ENCODE results near the gene MYCBPAP. TPM values are rescaled to one million over a fixed set of nuclear protein-coding genes. Genes with fewer than 3 reads are reported as not detected.

Gene MYCBPAP
- total RNA-seq, 1 experiment from 2014 or later = not detected

DNA sequence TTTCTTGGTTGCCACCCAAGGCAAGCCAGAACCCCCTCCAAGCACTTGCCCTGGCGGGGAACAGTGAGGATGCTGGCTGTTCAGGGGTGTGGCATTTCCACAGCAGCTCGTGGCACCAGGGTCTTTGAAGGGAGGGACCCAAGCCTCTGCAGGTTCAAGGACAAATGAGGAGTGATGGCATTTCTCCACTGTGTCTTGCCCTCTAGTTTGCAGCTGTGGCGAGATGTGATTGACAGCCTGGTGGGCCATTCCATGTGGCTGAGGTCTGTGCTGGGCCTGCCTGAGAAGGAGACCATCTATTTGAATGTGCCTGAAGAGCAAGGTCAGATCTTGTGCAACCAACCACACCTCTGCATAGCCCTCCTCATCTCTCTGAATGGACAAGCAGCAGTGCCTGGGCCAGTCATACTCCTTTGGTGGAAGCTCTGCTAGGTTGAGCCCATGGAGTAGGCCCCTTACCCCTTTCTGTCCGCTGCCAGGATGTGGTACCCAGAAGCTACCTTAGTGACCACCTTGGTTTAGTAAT, 19.8 kb downstream of the MYCBPAP start:
- intact Hi-C loops (cut with micrococcal nuclease) = no loop called here
- Histone ChIP-seq H3K36me3 (ENCODE audit: control insufficient read depth in 1 of 2, insufficient read depth in 2 of 2, low read length in 2 of 2) (no peaks in the 10 kb centered on the region), H3K4me1 (ENCODE audit: control insufficient read depth in 1 of 2, insufficient read depth in 2 of 2, low read length in 2 of 2) (peaks cover 19 to 21% of the 10 kb centered on the region in 2 experiments), H3K4me3 (replicated peaks in 1 of 2; ENCODE audit: low read depth in 1 of 2, low read length in 2 of 2) (no peak overlapping the region), H3K79me2 (ENCODE audit: insufficient read depth, low read length) (no peaks in the 10 kb centered on the region; the same call in 1 of the 2 replicates), H4K20me1 (ENCODE audit: insufficient read depth) (no peaks in the 10 kb centered on the region), H2AFZ (ENCODE audit: low read depth, low read length, poor library complexity, severe bottlenecking) (no peak overlapping the region), H3K27me3 (ENCODE audit: insufficient read depth, low read length) (no peaks in the 10 kb centered on the region), H3K9me2 (ENCODE audit: insufficient read depth) (no peaks in the 10 kb centered on the region), H3K9me3 (ENCODE audit: control insufficient read depth in 1 of 2, insufficient read depth in 1 of 2, low read depth in 1 of 2, low read length in 2 of 2) (no peaks in the 10 kb centered on the region), H3K27ac (ENCODE audit: low read depth, low read length) (no peak overlapping the region), H3K9ac (ENCODE audit: low read length) (no peak overlapping the region), H3K4me2 (ENCODE audit: low read length) (no peak overlapping the region)
- DNase-seq (ENCODE audit: low read depth, low spot score) (no peak), ATAC-seq (no peak)
- ChIA-PET POLR2A (no interaction called here), CTCF (no interaction called here), RAD21 (ENCODE audit: low non-redundant PET in 1 of 2, low total read pairs in 2 of 2, uncharacterized antibody in 2 of 2, unreplicated experiment in 2 of 2) (no interaction called here)
- no TSS peak for BruUV-seq (replicated peaks)
- TF ChIP-seq POLR2AphosphoS5 (IDR thresholded peaks at IDR 0.05; ENCODE audit: low read depth, low read length) (no peak), SRF (IDR thresholded peaks at IDR 0.05; ENCODE audit: low read depth) (no peak), SIN3A (IDR thresholded peaks at IDR 0.05; ENCODE audit: low read depth) (no peak), EZH2phosphoT487 (IDR thresholded peaks at IDR 0.05; ENCODE audit: borderline replicate concordance) (no peak), CEBPB (IDR thresholded peaks at IDR 0.05; ENCODE audit: low read depth) (no peak), EGR1 (IDR thresholded peaks at IDR 0.05; ENCODE audit: low read depth) (no peak), ZFX (IDR thresholded peaks at IDR 0.05) (no peak), ELF1 (IDR thresholded peaks at IDR 0.05; ENCODE audit: borderline replicate concordance, low read depth) (no peak), SP1 (IDR thresholded peaks at IDR 0.05; ENCODE audit: low read depth) (no peak), CBX3 (IDR thresholded peaks at IDR 0.05; ENCODE audit: low read depth) (no peak), ZNF274 (IDR thresholded peaks at IDR 0.05; ENCODE audit: low read depth, low read length) (no peak), POLR2A (IDR thresholded peaks at IDR 0.05; ENCODE audit: borderline replicate concordance, extremely low read depth, insufficient read depth, insufficient read length) (no peak)
- TF ChIP-seq, protein P1, sequence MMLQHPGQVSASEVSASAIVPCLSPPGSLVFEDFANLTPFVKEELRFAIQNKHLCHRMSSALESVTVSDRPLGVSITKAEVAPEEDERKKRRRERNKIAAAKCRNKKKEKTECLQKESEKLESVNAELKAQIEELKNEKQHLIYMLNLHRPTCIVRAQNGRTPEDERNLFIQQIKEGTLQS (IDR thresholded peaks at IDR 0.05) = no peak
- TF ChIP-seq, protein P2, sequence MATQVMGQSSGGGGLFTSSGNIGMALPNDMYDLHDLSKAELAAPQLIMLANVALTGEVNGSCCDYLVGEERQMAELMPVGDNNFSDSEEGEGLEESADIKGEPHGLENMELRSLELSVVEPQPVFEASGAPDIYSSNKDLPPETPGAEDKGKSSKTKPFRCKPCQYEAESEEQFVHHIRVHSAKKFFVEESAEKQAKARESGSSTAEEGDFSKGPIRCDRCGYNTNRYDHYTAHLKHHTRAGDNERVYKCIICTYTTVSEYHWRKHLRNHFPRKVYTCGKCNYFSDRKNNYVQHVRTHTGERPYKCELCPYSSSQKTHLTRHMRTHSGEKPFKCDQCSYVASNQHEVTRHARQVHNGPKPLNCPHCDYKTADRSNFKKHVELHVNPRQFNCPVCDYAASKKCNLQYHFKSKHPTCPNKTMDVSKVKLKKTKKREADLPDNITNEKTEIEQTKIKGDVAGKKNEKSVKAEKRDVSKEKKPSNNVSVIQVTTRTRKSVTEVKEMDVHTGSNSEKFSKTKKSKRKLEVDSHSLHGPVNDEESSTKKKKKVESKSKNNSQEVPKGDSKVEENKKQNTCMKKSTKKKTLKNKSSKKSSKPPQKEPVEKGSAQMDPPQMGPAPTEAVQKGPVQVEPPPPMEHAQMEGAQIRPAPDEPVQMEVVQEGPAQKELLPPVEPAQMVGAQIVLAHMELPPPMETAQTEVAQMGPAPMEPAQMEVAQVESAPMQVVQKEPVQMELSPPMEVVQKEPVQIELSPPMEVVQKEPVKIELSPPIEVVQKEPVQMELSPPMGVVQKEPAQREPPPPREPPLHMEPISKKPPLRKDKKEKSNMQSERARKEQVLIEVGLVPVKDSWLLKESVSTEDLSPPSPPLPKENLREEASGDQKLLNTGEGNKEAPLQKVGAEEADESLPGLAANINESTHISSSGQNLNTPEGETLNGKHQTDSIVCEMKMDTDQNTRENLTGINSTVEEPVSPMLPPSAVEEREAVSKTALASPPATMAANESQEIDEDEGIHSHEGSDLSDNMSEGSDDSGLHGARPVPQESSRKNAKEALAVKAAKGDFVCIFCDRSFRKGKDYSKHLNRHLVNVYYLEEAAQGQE (IDR thresholded peaks at IDR 0.05; ENCODE audit: low read depth) = no peak
